WERI-Rb-1 (cell line): ENCODE measurements around the gene CBLN3.

Experiments
- DNase-seq: peaks from one replicate; pipeline ENCODE4 v3.0.0-alpha.2; 2020
- H3K27ac ChIP-seq: fragments of 250-450 bp; sonication (Bioruptor Pico); 2 replicates; pipeline ENCODE4 v1.5.1; 2020; ENCODE audit warnings: mild to moderate bottlenecking, moderate library complexity
- H3K27me3 ChIP-seq: fragments of 250-450 bp; sonication (Bioruptor Pico); 2 replicates; pipeline ENCODE4 v1.5.1; 2021; ENCODE audit warnings: mild to moderate bottlenecking, low read depth, moderate library complexity; ENCODE audit not compliant: insufficient read depth, severe bottlenecking
- H3K36me3 ChIP-seq: fragments of 250-450 bp; sonication (Bioruptor Pico); 2 replicates; pipeline ENCODE4 v1.5.1; 2020; ENCODE audit warnings: mild to moderate bottlenecking, moderate library complexity
- H3K4me3 ChIP-seq: 2 replicates; pipeline ENCODE4 v1.5.1; 2011; ENCODE audit warnings: low read depth, mild to moderate bottlenecking, control low read depth, low read length
- H3K9me3 ChIP-seq: fragments of 250-450 bp; sonication (Bioruptor Pico); 2 replicates; pipeline ENCODE4 v1.5.1; 2021; ENCODE audit warnings: mild to moderate bottlenecking, moderate library complexity; ENCODE audit not compliant: severe bottlenecking
- CTCF ChIP-seq: IDR thresholded peaks from 2 replicates; pipeline ENCODE4 v1.5.1; 2011; ENCODE audit warnings: low read depth, mild to moderate bottlenecking, control low read depth, inconsistent platforms, low read length

CBLN3 gene

DNA sequence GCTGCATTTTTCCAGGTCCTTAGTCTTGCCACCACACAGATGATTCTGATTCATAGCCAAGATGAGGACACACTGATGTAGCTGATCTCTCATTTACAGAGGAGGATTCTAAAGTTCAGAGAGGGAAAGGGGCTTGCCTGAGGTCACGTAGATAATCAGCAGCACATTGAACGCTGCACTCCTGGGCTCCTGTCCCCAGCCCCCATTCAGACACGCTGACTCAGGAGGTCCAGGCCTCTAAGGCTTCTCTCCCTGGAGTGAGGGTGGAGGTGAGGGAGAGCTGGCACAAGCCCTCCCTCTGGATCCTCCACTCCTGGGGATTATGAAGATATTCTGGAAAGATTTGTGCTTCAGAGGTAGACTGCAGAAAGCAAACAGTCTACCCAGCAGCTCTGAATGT, 51.1 kb downstream of the CBLN3 start:
- H3K27ac ChIP-seq, result peak overlapping the region; percentile 28; the same call in 1 of the 2 replicates
- TF ChIP-seq CTCF, result no peak
- peaks cover 2% of the 10 kb centered on the region; the same call in 1 of the 2 replicates for H3K36me3 ChIP-seq
- H3K4me3 ChIP-seq, result no peak overlapping the region
- no peak for DNase-seq
- no peaks in the 10 kb centered on the region for H3K27me3 ChIP-seq
- no peaks in the 10 kb centered on the region for H3K9me3 ChIP-seq

DNA sequence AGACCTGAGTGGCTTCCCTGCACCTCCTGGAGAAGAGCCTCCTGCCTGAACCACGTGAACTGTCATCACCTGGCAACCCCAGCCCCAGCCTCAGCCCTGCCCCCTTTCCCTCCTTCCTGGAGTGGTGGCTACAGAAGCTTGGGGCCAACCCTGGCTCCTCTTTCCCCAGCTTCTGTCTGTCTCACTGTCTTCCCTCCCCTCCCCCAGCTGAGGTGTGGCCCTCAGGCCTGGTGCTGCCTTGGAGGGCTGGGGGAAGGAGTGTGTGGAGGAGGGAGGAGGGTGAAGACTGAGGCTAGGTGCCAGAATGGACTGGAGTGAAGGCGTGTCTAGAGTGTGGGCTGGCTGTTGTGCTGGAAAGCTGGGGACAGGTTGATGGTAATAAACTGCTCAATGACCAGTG, 51.8 kb downstream of the CBLN3 start:
- TF ChIP-seq CTCF, result no peak
- no peak overlapping the region; the same call in 1 of the 2 replicates for H3K27ac ChIP-seq
- no peaks in the 10 kb centered on the region for H3K27me3 ChIP-seq
- no peak overlapping the region for H3K4me3 ChIP-seq
- peak; percentile 16 for DNase-seq
- H3K9me3 ChIP-seq, result no peaks in the 10 kb centered on the region
- H3K36me3 ChIP-seq, result peaks cover 6% of the 10 kb centered on the region; the same call in 1 of the 2 replicates

DNA sequence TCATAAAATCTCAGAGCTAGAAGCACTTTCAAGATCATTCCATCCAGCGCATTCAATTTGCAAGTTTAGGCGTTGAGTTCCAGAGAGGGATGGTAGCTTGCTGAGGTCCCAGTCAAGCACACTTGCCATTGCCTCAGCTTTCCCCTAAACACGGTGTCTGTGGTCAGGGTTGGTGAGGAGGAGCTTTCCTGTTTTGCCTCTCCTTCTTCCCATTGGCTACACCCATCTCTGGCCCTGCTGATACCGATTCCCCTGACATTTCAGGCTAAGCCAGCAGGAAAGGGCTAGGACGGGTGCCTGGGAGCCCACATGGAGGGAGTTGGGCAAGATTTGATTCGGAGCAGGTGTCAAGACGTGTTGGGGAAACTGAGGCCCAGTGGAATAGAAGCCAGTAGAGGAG, 52.3 kb downstream of the CBLN3 start:
- Histone ChIP-seq H3K4me3 (no peak overlapping the region), H3K27me3 (no peaks in the 10 kb centered on the region), H3K27ac (no peak overlapping the region), H3K36me3 (peaks cover 6% of the 10 kb centered on the region; the same call in 1 of the 2 replicates), H3K9me3 (no peaks in the 10 kb centered on the region)
- no peak for DNase-seq
- TF ChIP-seq CTCF, result no peak
